Ramos (cell line): Measurements from ENCODE around the gene ARID4B.

Experiments
- in situ Hi-C: fragments of 300-500 bp; cut with MboI; formaldehyde crosslinking; loops from one replicate; pipeline ENCODE4 v1.14.3; 2022; ENCODE audit warnings: low sequenced_read_pairs; ENCODE audit not compliant: unreplicated experiment

ARID4B gene

DNA sequence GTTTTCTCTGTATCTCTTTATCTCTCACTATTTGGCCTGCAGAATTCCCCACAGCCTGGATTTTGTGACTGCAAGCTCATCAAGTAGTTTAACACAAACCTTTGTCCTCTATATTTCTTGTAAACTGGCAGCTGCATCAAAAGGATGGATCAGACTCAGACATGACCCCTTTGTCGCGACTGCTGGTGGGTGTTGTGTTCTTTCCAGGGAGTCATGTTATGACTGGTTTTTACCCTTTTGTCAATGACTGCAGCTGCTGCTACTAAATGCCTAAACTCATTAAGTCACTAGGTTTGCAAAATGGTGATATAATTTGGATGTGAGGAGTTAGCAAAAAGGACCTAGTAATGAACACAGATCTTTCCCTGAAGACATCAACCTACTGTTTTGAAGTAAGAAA lies 189.2 kb downstream of the ARID4B start:
- in situ Hi-C loops, result no loop called here

DNA sequence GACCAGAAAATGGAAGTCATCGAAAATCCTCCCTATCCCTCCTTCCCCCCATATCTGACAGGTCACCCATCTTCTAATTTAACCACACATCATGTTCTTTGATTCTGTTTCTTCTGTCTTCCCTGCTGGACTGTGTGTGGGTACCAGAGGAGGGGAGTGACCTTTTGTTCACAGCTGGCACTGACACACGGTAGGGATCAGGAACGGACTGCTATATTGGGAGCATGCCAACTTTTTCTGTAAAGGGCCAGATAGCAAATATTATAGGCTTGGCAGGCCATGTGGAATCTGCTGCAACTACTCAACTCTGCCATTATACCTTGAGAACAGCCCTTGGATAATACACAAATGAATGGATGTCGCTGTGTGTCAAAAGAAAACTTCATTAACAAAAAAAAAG lies 191.9 kb downstream of the ARID4B start:
- in situ Hi-C loops, result no loop called here

DNA sequence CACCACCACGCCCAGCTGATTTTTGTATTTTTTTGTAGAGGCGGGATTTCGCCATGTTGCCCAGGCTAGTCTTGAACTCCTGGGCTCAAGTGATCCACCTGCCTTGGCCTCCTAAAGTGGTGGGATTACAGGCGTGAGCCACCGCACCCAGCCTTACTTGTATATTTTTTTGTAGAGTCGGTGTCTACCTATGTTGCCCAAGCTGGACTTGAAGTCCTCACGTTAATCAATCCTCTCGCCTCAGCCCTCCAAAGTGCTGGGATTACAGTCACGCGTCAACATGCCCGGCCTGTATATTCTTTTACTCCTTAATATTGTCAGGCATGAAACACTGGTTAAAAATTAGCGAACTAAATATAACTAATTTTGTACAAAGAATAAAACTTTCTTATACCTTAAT lies 193.8 kb downstream of the ARID4B start:
- in situ Hi-C loops, result no loop called here

DNA sequence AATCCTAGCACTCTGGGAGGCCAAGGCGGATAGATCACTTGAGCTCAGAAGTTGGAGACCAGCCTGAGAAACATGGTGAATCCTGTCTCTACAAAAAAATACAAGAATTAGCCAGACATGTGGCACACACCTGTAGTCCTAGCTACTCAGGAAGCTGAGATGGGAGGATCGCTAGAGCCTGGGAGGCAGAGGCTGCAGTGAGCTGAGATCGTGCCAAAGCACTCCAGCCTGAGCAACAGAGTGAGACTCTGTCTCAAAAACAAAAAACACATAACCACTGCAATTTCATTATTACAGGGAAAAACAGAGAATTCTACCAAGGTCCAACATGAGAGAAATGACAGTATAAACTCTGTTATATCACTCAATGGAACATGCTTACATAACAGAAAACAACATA lies 194.9 kb downstream of the ARID4B start:
- in situ Hi-C loops, result no loop called here

DNA sequence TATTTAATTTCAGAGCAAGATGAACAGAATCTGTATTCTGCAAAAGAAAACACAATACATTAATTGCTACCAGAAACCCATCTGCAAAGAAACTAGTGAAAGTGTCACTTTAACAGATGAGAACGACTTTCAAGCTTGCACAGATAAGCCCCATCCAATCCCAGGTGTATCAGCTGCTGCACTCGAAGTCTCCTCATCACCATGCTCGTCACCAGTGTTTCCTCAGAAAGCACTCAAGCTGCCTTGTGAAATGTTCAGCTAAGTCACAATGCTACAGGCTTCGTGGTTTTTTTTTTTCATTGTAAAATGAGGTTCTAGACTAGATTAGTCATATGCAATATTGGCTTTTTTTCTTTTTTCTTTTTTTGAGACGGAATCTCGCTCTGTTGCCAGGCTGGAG lies 196.0 kb downstream of the ARID4B start:
- in situ Hi-C loops, result no loop called here

DNA sequence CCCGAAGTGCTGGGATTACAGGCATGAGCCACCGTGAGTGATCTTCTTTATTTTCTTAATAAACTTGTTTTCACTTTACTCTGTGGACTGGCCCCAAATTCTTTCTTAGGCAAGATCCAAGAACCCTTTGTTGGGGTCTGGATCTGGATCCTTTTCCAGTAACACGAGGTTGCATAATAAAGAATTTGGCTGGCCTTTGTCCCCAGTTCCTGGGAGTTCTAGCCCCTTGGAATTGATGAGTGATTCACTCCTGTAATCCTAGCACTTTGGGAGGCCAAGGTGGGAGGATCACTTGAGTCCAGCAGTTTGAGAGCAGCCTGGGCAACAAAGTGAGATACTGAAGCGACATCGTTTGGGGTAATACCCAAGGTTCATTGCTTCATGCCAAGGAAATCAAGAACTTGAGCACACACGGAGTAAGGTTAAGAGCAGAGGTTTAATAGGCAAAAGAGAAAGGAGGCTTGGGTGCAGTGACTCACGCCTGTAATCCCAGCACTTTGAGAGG lies 197.2 kb downstream of the ARID4B start:
- in situ Hi-C loops, result no loop called here

DNA sequence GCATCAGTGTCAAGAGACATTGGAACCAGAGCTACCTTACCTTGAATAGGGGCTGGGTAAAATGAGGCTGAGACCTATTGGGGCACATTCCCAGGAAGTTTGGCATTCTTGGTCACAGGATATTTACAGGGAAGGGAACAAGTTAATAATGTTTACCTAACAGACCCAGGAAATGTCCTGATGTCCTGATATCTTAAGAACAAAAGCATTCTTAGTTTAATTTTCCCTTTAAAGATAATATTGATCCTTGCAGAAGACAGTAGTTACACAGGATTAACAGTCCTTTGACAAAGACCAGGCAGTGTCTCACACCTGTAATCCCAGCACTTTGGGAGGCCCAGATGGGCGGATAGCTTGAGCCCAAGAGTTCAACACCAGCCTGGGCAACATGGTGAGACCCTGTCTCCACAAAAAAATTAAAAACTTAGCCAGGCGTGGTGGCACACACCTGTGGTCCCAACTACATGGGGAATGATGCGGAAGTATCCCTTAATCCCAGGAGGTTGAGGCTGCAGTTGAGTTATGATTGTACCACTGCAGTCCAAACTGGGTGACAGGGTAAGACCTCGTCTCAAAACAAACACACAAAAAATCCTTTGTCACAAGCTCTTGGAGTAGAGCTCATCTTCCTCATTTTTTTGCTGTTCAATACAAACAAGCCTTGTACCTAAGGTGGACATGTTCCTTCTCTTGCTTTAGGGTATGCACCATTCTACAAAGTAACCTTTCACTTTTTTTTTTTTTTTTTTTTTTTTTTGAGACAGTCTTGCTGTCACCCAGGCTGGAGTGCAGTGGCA lies 198.0 kb downstream of the ARID4B start:
- in situ Hi-C loops, result no loop called here

DNA sequence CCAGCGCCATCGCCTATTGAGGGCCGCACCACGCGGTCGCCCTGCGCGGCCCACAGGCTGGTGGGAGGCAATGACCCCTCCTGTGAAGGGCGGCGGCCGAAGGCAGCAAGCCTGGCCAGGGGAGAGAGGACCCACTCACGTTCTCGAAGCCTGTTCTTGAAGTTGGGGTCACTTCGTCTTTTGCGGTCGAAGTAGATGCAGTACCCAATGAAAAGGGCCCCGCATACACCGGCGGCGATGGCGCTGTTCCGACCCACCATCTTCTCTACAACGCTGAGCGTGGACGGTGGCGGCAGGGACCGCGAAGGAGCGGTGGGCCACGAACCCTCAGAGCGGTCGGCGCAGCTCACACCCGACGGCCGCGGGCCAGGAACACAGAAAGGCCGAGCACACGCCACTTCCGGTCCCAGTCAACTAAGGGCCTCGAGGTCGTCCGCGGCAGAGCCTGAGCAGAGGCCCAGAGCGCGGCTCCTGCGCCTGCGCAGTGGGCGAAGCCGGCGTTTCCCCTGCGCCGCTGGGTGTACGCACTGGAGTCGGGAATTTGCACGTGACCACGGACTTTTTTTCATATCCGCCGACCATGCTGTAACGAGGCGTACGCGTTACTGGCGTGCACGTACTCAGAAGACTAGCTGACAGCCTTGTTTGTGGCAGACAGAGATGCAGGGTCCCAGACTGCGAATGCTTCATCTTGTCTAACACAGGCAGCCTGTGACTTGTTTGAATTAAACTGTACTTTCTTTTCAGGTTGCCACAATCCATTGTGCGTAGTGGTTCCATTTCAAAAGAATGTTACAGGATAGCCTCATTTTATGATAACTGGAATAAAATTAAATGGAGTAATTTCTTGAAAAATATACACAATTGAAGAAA lies 199.3 kb downstream of the ARID4B start, which contains the start of gene TOMM20:
TSS of gene TOMM20 (minus strand) at position 382 of the 873 bp plus-strand sequence. CDS start at position 260, 122 bp downstream.
- in situ Hi-C loops, result no loop called here

DNA sequence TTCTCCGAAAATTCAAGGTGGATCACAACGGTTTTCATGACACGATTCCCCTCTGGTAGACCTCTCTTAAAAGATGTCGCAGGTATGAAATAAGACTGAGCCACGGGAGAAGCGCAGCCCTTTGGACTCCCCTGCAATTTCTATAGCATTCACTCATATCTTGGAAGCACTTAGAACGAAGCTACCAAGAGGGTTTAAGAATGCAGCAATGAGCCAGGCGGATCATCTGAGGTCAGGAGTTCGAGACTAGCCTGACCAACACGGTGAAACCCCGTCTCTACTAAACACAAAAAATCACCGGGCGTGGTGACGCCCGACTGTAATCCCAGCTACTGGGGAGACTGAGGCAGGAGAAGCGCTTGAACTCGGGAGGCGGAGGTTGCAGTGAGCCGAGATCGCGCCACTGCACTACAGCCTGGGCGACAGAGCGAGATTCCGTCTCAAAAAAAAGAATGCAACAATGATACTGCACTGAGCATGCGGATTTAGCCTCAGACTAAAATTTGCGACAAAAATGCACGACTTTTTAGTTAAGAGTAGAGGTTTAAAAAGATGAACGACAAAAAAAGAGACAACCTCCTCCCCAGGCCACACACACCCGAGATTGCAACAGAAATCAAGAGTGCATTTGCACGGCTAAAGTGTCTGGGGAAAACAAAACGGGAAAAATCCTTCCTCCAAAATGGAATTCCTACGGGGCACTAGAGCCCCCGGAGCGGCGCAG lies 200.1 kb downstream of the ARID4B start:
- in situ Hi-C loops, result no loop called here

DNA sequence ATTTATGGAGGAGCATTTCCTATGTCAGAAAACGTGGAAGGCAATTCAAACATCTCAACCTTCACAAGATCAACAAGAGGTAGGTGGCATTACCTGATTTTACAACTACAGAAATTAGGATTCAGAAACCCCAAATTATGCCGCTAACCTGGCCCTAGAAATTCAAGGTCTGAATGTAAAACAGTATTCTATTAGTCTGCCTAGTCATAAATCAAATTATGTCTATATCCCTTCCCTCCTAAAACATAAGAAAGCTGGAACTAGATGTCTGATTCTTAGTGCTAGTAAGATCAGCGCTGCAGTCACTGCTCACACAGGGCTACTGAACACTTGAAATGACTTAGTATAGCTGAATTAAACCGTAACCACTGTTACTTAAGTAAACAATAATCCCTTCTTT lies 200.8 kb downstream of the ARID4B start:
- in situ Hi-C loops, result no loop called here

DNA sequence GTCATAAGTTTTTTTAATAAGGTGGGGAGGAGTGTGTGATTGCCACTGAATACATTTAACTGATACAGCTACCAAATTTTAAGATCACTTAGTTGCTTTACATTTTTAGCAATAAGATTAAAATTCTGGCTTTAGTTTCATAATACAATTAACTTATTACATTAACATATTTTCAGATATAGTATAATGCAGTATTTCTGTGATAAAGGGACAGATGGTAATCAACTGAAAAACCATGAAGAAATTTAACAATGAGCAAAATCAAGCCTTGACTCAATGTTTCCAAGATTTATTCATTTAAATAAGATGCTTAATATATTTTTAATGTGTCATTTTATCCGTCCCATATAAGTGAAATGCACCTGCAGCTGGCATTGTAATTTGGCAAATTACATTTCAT lies 203.3 kb downstream of the ARID4B start:
- in situ Hi-C loops, result no loop called here

DNA sequence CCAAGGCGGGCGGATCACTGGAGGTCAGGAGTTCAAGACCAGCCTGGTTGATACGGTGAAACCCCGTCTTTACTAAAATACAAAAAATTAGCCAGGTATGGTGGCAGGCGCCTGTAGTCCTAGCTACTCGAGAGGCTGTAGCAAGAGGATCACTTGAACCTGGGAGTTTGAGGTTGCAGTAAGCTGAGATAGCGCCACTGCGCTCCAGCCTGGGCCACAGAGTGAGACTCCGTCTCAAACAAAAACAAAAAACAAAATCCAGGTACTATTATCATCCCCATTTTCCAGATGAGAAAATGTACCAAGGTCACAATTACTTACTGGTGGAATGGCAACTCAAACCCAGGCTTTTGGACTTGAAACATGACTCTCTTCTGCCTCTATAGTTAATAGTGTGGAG lies 203.9 kb downstream of the ARID4B start:
- in situ Hi-C loops, result no loop called here

DNA sequence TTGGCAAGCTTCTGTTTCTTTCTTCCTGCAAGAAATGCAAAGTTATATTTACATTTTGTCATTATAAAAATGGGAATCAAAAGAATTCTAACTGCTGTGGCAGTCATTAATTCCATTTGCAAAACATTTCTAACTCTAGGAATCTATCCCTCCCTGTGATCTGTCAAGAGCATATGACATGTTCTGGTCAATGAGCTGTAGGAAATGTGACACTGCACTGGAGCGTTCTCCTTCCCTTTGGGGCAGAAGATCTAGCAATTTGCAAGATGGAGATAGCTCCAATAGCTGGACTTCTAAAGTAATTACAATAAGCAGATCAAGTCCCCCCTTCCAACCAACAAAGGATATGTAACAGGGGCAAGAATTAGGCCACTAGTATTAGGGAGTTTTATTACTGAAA lies 205.6 kb downstream of the ARID4B start:
- in situ Hi-C loops, result no loop called here
